Endothelial cell of umbilical vein (primary cell): ENCODE measurements around the gene ABCC5. TPM values are rescaled to one million over a fixed set of nuclear protein-coding genes. Genes with fewer than 3 reads are reported as not detected.

Experiments
- BruUV-seq: library from RNA; stranded (reverse); fragments of 400-500 nt; replicated peaks from 2 replicates; lab custom pipeline; 2021; lab: Mats Ljungman, UMichigan
- CTCF ChIA-PET: fragments of 300-600, 350-600 bp; sonication (Branson Sonifier 250); formaldehyde crosslinking; loops from one replicate; lab custom pipeline; 2021; ENCODE audit warnings: antibody characterized with exemption, inconsistent platforms; lab: Charles Lee
- POLR2A ChIA-PET: fragments of 300-600, 350-600 bp; sonication (Branson Sonifier 250); formaldehyde crosslinking; loops from one replicate; lab custom pipeline; 2021; ENCODE audit warnings: antibody characterized with exemption, inconsistent platforms; lab: Charles Lee
- DNase-seq: peaks from one replicate; pipeline ENCODE4 v3.0.0-alpha.2; 2011; ENCODE audit warnings: low read depth, low spot score
- FAIRE-seq: peaks from 2 replicates; lab custom pipeline; 2011; peaks lifted over from hg19 to GRCh38; lab: Jason Lieb, UNC
- H2AFZ ChIP-seq: 2 replicates; pipeline ENCODE4 v1.6.0; 2012; ENCODE audit warnings: low read depth, low read length, control low read depth, inconsistent platforms
- H3K27ac ChIP-seq: 2 replicates; pipeline ENCODE4 v1.5.1; 2011; ENCODE audit warnings: low read depth, mild to moderate bottlenecking, control low read depth, low read length, moderate library complexity; ENCODE audit not compliant: insufficient read depth
- H3K27me3 ChIP-seq, 2 experiments: 2 replicates each; pipeline versions ENCODE4 v1.6.0 to v1.6.1; 2011; ENCODE audit warnings: low read length in 2 of 2, mixed read lengths in 1 of 2; ENCODE audit not compliant: control insufficient read depth in 2 of 2, insufficient read depth in 2 of 2
- H3K36me3 ChIP-seq, 2 experiments: 2 replicates in 1 of 2; 3 replicates in 1 of 2; pipeline ENCODE4 v1.5.1; 2011; ENCODE audit warnings: low read length in 2 of 2, mild to moderate bottlenecking in 1 of 2, moderate library complexity in 1 of 2; ENCODE audit not compliant: control insufficient read depth in 2 of 2, insufficient read depth in 2 of 2; ENCODE audit errors: extremely low read depth in 1 of 2
- H3K4me1 ChIP-seq: 3 replicates; pipeline ENCODE4 v1.5.1; 2011; ENCODE audit warnings: mild to moderate bottlenecking, low read length; ENCODE audit not compliant: control insufficient read depth, insufficient read depth; ENCODE audit errors: extremely low read depth
- H3K4me2 ChIP-seq: 2 replicates; pipeline ENCODE4 v1.6.1; 2011; ENCODE audit warnings: low read length, control low read depth, mixed read lengths; ENCODE audit not compliant: insufficient read depth
- H3K4me3 ChIP-seq, 3 experiments: fragments of 200-600 bp in 1 of 3; sonication (generic), shearing (Covaris generic) in 1 of 3; replicated peaks in 1 of 3; 2 replicates each; pipeline ENCODE4 v1.5.1; 2011 to 2016; ENCODE audit warnings: control low read depth in 3 of 3, low read length in 3 of 3, mild to moderate bottlenecking in 2 of 3, inconsistent platforms in 1 of 3, low read depth in 1 of 3, moderate library complexity in 1 of 3; ENCODE audit not compliant: insufficient read depth in 1 of 3
- H3K79me2 ChIP-seq: 2 replicates; pipeline ENCODE4 v1.6.0; 2012; ENCODE audit warnings: low read length, inconsistent platforms; ENCODE audit not compliant: control insufficient read depth, insufficient read depth
- H3K9ac ChIP-seq: replicated peaks from 2 replicates; pipeline ENCODE3; 2011; ENCODE audit warnings: low read length, control low read depth; ENCODE audit not compliant: insufficient read depth; ENCODE audit errors: extremely low read depth
- H3K9me1 ChIP-seq: replicated peaks from 3 replicates; pipeline ENCODE4 v1.6.0; 2011; ENCODE audit warnings: mild to moderate bottlenecking, low read length; ENCODE audit not compliant: control insufficient read depth, insufficient read depth; ENCODE audit errors: extremely low read depth
- H3K9me3 ChIP-seq: replicated peaks from 2 replicates; pipeline ENCODE4 v1.5.1; 2012; ENCODE audit warnings: low read length, inconsistent platforms; ENCODE audit not compliant: control insufficient read depth, insufficient read depth
- H4K20me1 ChIP-seq: replicated peaks from 2 replicates; pipeline ENCODE3; 2011; ENCODE audit warnings: mild to moderate bottlenecking, low read length; ENCODE audit not compliant: control insufficient read depth, insufficient read depth; ENCODE audit errors: extremely low read depth
- CTCF ChIP-seq, 2 donors: IDR thresholded peaks; 1 replicate in 1 of 2; 2 replicates in 1 of 2; pipeline ENCODE4 v1.5.1; 2011; ENCODE audit warnings: low read length in 2 of 2, mild to moderate bottlenecking in 2 of 2, moderate library complexity in 2 of 2, control low read depth in 1 of 2, inconsistent platforms in 1 of 2, low read depth in 1 of 2; ENCODE audit not compliant: insufficient read depth in 1 of 2; ENCODE audit errors: extremely low read depth in 1 of 2
- EZH2 ChIP-seq: IDR thresholded peaks from 2 replicates; pipeline ENCODE4 v1.6.1; 2012; ENCODE audit warnings: borderline replicate concordance, low read depth, mild to moderate bottlenecking, moderate library complexity, low read length, inconsistent platforms; ENCODE audit not compliant: severe bottlenecking
- FOS ChIP-seq: IDR thresholded peaks from 2 replicates; pipeline ENCODE4 v1.6.1; 2011; ENCODE audit warnings: mild to moderate bottlenecking, low read length, moderate library complexity, borderline replicate concordance; ENCODE audit not compliant: insufficient read depth
- GATA2 ChIP-seq: IDR thresholded peaks from 2 replicates; pipeline ENCODE4 v1.7.0; 2011; ENCODE audit warnings: low read depth, mild to moderate bottlenecking, moderate library complexity, mixed read lengths, low read length; ENCODE audit not compliant: insufficient read length, insufficient read depth
- JUN ChIP-seq: IDR thresholded peaks from 2 replicates; pipeline ENCODE4 v1.6.1; 2011; ENCODE audit warnings: borderline replicate concordance, low read depth; ENCODE audit not compliant: insufficient read length, insufficient read depth
- MAX ChIP-seq: IDR thresholded peaks from 2 replicates; pipeline ENCODE4 v1.6.1; 2011; ENCODE audit not compliant: insufficient read depth, insufficient read length
- MYC ChIP-seq: IDR thresholded peaks from one replicate; pipeline ENCODE4 v1.6.1; 2011; ENCODE audit warnings: mild to moderate bottlenecking, low read depth, low read length
- POLR2A ChIP-seq: IDR thresholded peaks from 2 replicates; pipeline ENCODE4 v1.6.1; 2012; ENCODE audit warnings: low read depth, mild to moderate bottlenecking, control low read depth, low read length
- POLR2AphosphoS5 ChIP-seq: IDR thresholded peaks from 2 replicates; pipeline ENCODE4 v1.6.1; 2012; ENCODE audit warnings: low read depth, mild to moderate bottlenecking, control low read depth, low read length, moderate library complexity; ENCODE audit not compliant: insufficient read depth
- dilution Hi-C: fragments of 300-500 bp; cut with MboI; formaldehyde crosslinking; loops from one replicate; pipeline ENCODE4 v1.15.0; 2019; ENCODE audit warnings: low sequenced_read_pairs; ENCODE audit not compliant: extremely low pct_ligation_motif_present
- intact Hi-C: fragments of 100-400 bp; cut with micrococcal nuclease; formaldehyde crosslinking; loops from one replicate; pipeline ENCODE4 v1.10.0; 2022
- polyA plus RNA-seq, 4 experiments: library from polyadenylated mRNA; depleted of rRNA in 3 of 4; stranded (reverse) in 3 of 4; unstranded in 1 of 4; fragments of >200 nt; gene quantifications; 2 replicates each; pipeline versions ENCODE4 v1.2.1 to v1.2.3, GENCODE V29; 2011 to 2012; ENCODE audit warnings: missing spikeins in 1 of 4
- total RNA-seq: library from RNA; stranded (reverse); gene quantifications from 2 replicates; pipeline ENCODE4 v1.2.3, GENCODE V29; 2021

ABCC5 gene
- total and polyA plus RNA-seq, 2 donors (not counting 3 experiments of a cell fraction or from before 2014, with no cell fraction given), result 22.5 to 24.6 TPM

- intact Hi-C loops (no loop called here), dilution Hi-C loops (no loop called here)
- no peak overlapping the region for H3K9ac ChIP-seq
- no peaks in the 10 kb centered on the region for H4K20me1 ChIP-seq
- no peak overlapping the region for H3K4me3 ChIP-seq
- no peaks in the 10 kb centered on the region for H3K27me3 ChIP-seq
- FAIRE-seq (no peak), DNase-seq (no peak)
- no peak for TF ChIP-seq MAX
- no peak for TF ChIP-seq FOS
- no peak for TF ChIP-seq EZH2
- TF ChIP-seq POLR2AphosphoS5, result no peak
- TF ChIP-seq POLR2A, result no peak
- TF ChIP-seq GATA2, result no peak
- TF ChIP-seq MYC, result no peak
- TF ChIP-seq JUN, result no peak
- no peak for TF ChIP-seq CTCF (IDR thresholded peaks at IDR 0.05; ENCODE audit: extremely low read depth in 1 of 2, insufficient read depth in 1 of 2, low read depth in 1 of 2, low read length in 2 of 2)
- no TSS peak for BruUV-seq
- no peaks in the 10 kb centered on the region for H3K9me1 ChIP-seq
- no peaks in the 10 kb centered on the region for H3K79me2 ChIP-seq
- POLR2A ChIA-PET, result no interaction called here
- no peak overlapping the region for H3K27ac ChIP-seq
- H3K4me1 ChIP-seq, result no peaks in the 10 kb centered on the region
- no peak overlapping the region for H2AFZ ChIP-seq
- no peak overlapping the region for H3K4me2 ChIP-seq
- no peaks in the 10 kb centered on the region for H3K9me3 ChIP-seq
- peaks cover 2 to 16% of the 10 kb centered on the region in 2 experiments for H3K36me3 ChIP-seq
- CTCF ChIA-PET, result no interaction called here
Observed at GRCh38 chr3:183924956-183925355, 92.7 kb downstream of the ABCC5 start.
